Loucy (cell line): Measurements from ENCODE around the gene SPEF1.

ENCODE experiments used
- EZH2phosphoT487 ChIP-seq: fragments of 200-600 bp; IDR thresholded peaks from 2 replicates; pipeline ENCODE4 v1.6.1; 2018; ENCODE audit warnings: antibody characterized with exemption, mild to moderate bottlenecking, moderate library complexity, borderline replicate concordance
- TF ChIP-seq, protein P1 (sequence below): fragments of 200-600 bp; sonication (generic); conservative IDR thresholded peaks from 2 replicates; pipeline ENCODE4 v1.5.1; 2014; ENCODE audit warnings: mild to moderate bottlenecking, antibody characterized with exemption, low read length

- no peak for TF ChIP-seq EZH2phosphoT487
- TF ChIP-seq, protein P1, sequence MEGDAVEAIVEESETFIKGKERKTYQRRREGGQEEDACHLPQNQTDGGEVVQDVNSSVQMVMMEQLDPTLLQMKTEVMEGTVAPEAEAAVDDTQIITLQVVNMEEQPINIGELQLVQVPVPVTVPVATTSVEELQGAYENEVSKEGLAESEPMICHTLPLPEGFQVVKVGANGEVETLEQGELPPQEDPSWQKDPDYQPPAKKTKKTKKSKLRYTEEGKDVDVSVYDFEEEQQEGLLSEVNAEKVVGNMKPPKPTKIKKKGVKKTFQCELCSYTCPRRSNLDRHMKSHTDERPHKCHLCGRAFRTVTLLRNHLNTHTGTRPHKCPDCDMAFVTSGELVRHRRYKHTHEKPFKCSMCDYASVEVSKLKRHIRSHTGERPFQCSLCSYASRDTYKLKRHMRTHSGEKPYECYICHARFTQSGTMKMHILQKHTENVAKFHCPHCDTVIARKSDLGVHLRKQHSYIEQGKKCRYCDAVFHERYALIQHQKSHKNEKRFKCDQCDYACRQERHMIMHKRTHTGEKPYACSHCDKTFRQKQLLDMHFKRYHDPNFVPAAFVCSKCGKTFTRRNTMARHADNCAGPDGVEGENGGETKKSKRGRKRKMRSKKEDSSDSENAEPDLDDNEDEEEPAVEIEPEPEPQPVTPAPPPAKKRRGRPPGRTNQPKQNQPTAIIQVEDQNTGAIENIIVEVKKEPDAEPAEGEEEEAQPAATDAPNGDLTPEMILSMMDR, result no peak
Observed at GRCh38 chr20:3728354-3728753, 52.9 kb downstream of the SPEF1 start.
